ENCODE data around the gene USP34. TPM values are rescaled to one million over a fixed set of nuclear protein-coding genes. Genes with fewer than 3 reads are reported as not detected.

USP34 gene
- total and polyA plus RNA-seq, 2 of the 4 experiments (the other 2 are of a cell fraction), result 34.7 to 128 TPM

- H3K36me3 ChIP-seq (ENCODE audit: control insufficient read depth, insufficient read depth, low read length), result peaks cover 26% of the 10 kb centered on the region
- H4K20me1 ChIP-seq (ENCODE audit: insufficient read depth, low read length), result peaks cover 5% of the 10 kb centered on the region; the same call in 1 of the 2 replicates
- peaks cover 8% of the 10 kb centered on the region; the same call in 1 of the 2 replicates for H3K9me3 ChIP-seq (ENCODE audit: control insufficient read depth, insufficient read depth, low read length)
- ChIA-PET POLR2A (ENCODE audit: unreplicated experiment) (no interaction called here), CTCF (interaction anchor here (0.6 kb wide), 1 partner anchor 49 kb away, joined by 3 read pairs; no protein-coding TSS in a partner anchor)
- no peak overlapping the region for H3K4me3 ChIP-seq (ENCODE audit: insufficient read depth, low read depth, low read length)
- no peak overlapping the region for H2BK120ac ChIP-seq (ENCODE audit: low read depth, low read length)
- no peak overlapping the region for H4K8ac ChIP-seq (ENCODE audit: low read depth in 2 of 2, low read length in 2 of 2)
- H2BK20ac ChIP-seq (ENCODE audit: low read depth, low read length), result no peak overlapping the region
- intact Hi-C loops (cut with micrococcal nuclease) (no loop called here), in situ Hi-C loops (cut with MboI; ENCODE audit: low sequenced_read_pairs) (no loop called here), dilution Hi-C loops (cut with HindIII; ENCODE audit: low sequenced_read_pairs, unreplicated experiment) (no loop called here)
- no peaks in the 10 kb centered on the region for H3K4me1 ChIP-seq (ENCODE audit: control insufficient read depth, insufficient read depth, low read length)
- H4K91ac ChIP-seq (ENCODE audit: insufficient read depth, low read depth, low read length), result no peak overlapping the region
- no CpG with 5 or more reads among the region's 3 CpGs for WGBS, 2 experiments (ENCODE audit: extremely low coverage in 2 of 2, insufficient read length in 1 of 2)
- DNase-seq (no peak), ATAC-seq (ENCODE audit: low read depth) (no peak)
- peaks cover 29 to 43% of the 10 kb centered on the region in 2 experiments for H3K79me1 ChIP-seq (ENCODE audit: low read depth in 1 of 2, low read length in 2 of 2)
- H3K9me1 ChIP-seq (ENCODE audit: insufficient read depth, low read length), result peaks cover 6% of the 10 kb centered on the region
- H3K9ac ChIP-seq (ENCODE audit: low read depth, low read length), result no peak overlapping the region
- no peak overlapping the region for H3K27ac ChIP-seq (ENCODE audit: insufficient read depth, low read length)
- no peak overlapping the region for H3K4ac ChIP-seq (ENCODE audit: low read depth, low read length)
- no peak overlapping the region for H3K56ac ChIP-seq (ENCODE audit: extremely low read depth, insufficient read depth, low read length)
- H2AK5ac ChIP-seq (ENCODE audit: low read depth, low read length), result no peak overlapping the region
- H3K18ac ChIP-seq (ENCODE audit: low read depth, low read length), result no peak overlapping the region
- no peak overlapping the region for H2AFZ ChIP-seq (replicated peaks; ENCODE audit: low read length, poor library complexity)
- H3K14ac ChIP-seq (replicated peaks; ENCODE audit: low read depth, low read length), result no peak overlapping the region
- H3K4me2 ChIP-seq (ENCODE audit: low read depth, low read length), result no peak overlapping the region
- no TSS peak for BruUV-seq (replicated peaks)
- H3K23ac ChIP-seq (ENCODE audit: low read depth, low read length), result no peak overlapping the region; the same call in 1 of the 2 replicates
- H3K27me3 ChIP-seq (ENCODE audit: control insufficient read depth, insufficient read depth, low read length), result no peaks in the 10 kb centered on the region
- TF ChIP-seq RAD21 (IDR thresholded peaks at IDR 0.05; ENCODE audit: low read length) (no peak), RFX5 (IDR thresholded peaks at IDR 0.05; ENCODE audit: low read depth, low read length) (no peak), RCOR1 (IDR thresholded peaks at IDR 0.05; ENCODE audit: insufficient replicate concordance, low read length) (no peak), MXI1 (IDR thresholded peaks at IDR 0.05; ENCODE audit: borderline replicate concordance, low read depth, low read length) (no peak), CTCF (conservative IDR thresholded peaks at IDR 0.05; ENCODE audit: low read depth, low read length) (no peak), CEBPB (IDR thresholded peaks at IDR 0.05; ENCODE audit: low read depth, low read length) (no peak), ELK1 (IDR thresholded peaks at IDR 0.05; ENCODE audit: borderline replicate concordance, low read depth, low read length) (no peak), NFE2L2 (IDR thresholded peaks at IDR 0.05; ENCODE audit: low read depth, low read length) (no peak), FOS (IDR thresholded peaks at IDR 0.05; ENCODE audit: low read depth, low read length) (no peak), MAZ (IDR thresholded peaks at IDR 0.05; ENCODE audit: borderline replicate concordance, low read depth, low read length) (no peak), CHD1 (IDR thresholded peaks at IDR 0.05; ENCODE audit: low read depth, low read length) (no peak), POLR2A (IDR thresholded peaks at IDR 0.05; ENCODE audit: low read depth, low read length) (no peak), USF2 (IDR thresholded peaks at IDR 0.05; ENCODE audit: low read depth, low read length) (no peak), MAFK (IDR thresholded peaks at IDR 0.05; ENCODE audit: low read depth, low read length) (no peak), BHLHE40 (IDR thresholded peaks at IDR 0.05; ENCODE audit: low read depth, low read length) (no peak), SMC3 (IDR thresholded peaks at IDR 0.05; ENCODE audit: low read depth, low read length) (no peak)
- no peak overlapping the region for H2AK9ac ChIP-seq (replicated peaks; ENCODE audit: low read depth, low read length, poor library complexity)
- no peak overlapping the region for H2BK5ac ChIP-seq (ENCODE audit: low read depth, low read length, poor library complexity, severe bottlenecking)
- H4K5ac ChIP-seq (ENCODE audit: low read depth, low read length), result no peak overlapping the region
- no peak overlapping the region for H2BK15ac ChIP-seq (ENCODE audit: low read depth, low read length)
Measured at GRCh38 chr2:61350777-61351176, 120.1 kb downstream of the USP34 start.

All from IMR-90 (cell line).